ENCODE data around the gene STX8.

Gene STX8

DNA sequence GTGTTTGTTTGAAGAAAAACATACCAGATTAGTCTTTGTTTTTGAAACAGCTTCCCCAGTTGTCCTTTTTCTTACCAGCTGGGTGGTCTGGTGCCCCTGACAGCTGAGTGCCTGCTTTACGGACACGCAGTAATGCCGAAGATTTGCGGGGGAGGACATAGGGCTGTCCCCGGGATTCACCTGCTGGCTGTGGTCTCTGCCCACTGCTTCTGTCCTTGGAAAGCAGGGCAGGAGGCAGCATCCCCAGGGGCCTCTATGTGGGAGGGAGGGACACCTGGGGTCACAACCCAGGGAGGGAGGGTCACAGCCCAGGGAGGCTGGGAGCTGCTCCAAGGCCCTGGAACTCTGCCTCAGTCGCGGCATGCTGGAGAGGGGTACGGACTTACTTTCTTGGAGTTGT, 332.6 kb downstream of the STX8 start:
- TF ChIP-seq, protein P1, sequence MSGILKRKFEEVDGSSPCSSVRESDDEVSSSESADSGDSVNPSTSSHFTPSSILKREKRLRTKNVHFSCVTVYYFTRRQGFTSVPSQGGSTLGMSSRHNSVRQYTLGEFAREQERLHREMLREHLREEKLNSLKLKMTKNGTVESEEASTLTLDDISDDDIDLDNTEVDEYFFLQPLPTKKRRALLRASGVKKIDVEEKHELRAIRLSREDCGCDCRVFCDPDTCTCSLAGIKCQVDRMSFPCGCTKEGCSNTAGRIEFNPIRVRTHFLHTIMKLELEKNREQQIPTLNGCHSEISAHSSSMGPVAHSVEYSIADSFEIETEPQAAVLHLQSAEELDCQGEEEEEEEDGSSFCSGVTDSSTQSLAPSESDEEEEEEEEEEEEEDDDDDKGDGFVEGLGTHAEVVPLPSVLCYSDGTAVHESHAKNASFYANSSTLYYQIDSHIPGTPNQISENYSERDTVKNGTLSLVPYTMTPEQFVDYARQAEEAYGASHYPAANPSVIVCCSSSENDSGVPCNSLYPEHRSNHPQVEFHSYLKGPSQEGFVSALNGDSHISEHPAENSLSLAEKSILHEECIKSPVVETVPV (CRISPR knock-in tag; IDR thresholded peaks at IDR 0.05), result no peak
- no peak for TF ChIP-seq ESRRG (CRISPR knock-in tag; IDR thresholded peaks at IDR 0.05)
- TF ChIP-seq, protein P2, sequence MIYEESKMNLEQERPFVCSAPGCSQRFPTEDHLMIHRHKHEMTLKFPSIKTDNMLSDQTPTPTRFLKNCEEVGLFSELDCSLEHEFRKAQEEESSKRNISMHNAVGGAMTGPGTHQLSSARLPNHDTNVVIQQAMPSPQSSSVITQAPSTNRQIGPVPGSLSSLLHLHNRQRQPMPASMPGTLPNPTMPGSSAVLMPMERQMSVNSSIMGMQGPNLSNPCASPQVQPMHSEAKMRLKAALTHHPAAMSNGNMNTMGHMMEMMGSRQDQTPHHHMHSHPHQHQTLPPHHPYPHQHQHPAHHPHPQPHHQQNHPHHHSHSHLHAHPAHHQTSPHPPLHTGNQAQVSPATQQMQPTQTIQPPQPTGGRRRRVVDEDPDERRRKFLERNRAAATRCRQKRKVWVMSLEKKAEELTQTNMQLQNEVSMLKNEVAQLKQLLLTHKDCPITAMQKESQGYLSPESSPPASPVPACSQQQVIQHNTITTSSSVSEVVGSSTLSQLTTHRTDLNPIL (CRISPR knock-in tag; IDR thresholded peaks at IDR 0.05; ENCODE audit: low read depth), result no peak
- no peak for TF ChIP-seq ISL1 (CRISPR knock-in tag; IDR thresholded peaks at IDR 0.05)
- ATAC-seq, result no peak

- no peak for ATAC-seq
- TF ChIP-seq GLIS3 (CRISPR knock-in tag; IDR thresholded peaks at IDR 0.05) (no peak), RARB (CRISPR knock-in tag; IDR thresholded peaks at IDR 0.05) (no peak), ESRRG (CRISPR knock-in tag; IDR thresholded peaks at IDR 0.05) (no peak), OSR1 (CRISPR knock-in tag; IDR thresholded peaks at IDR 0.05) (no peak), PPARA (CRISPR knock-in tag; IDR thresholded peaks at IDR 0.05; ENCODE audit: borderline replicate concordance) (no peak)
- TF ChIP-seq, protein P1 (CRISPR knock-in tag; IDR thresholded peaks at IDR 0.05), result no peak
Observed at GRCh38 chr17:9242497-9242881, 333.1 kb downstream of the STX8 start.

- TF ChIP-seq RARB (CRISPR knock-in tag; IDR thresholded peaks at IDR 0.05) (no peak), ZFP3 (CRISPR knock-in tag; IDR thresholded peaks at IDR 0.05) (no peak)
- no peak for ATAC-seq
Observed at GRCh38 chr17:9241774-9242496, 333.7 kb downstream of the STX8 start.

DNA sequence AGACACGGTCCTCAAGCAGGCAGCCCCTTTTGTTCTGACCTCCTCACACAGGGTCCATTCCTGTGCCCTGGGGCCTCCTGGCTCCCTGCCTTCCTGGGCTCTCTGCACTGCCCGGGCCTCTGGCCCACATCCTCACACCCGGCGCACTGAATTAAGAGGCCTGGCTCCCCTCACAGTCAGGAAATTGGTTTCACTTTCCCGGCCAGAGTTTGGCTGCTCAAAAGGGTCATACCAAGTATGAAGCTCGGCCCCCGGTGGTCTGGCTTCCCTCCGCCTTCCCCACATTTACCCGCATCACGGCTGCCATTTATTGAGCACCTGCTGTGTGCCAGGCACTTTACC, 334.3 kb downstream of the STX8 start:
- peak; percentile 29 for ATAC-seq
- TF ChIP-seq CSDC2 (CRISPR knock-in tag; IDR thresholded peaks at IDR 0.05) (no peak), ZFP30 (CRISPR knock-in tag; IDR thresholded peaks at IDR 0.05) (no peak), ESRRG (CRISPR knock-in tag; IDR thresholded peaks at IDR 0.05) (no peak), ZNF565 (CRISPR knock-in tag; conservative IDR thresholded peaks at IDR 0.05; ENCODE audit: low read depth) (no peak), SNAI2 (CRISPR knock-in tag; IDR thresholded peaks at IDR 0.05) (no peak), RARB (CRISPR knock-in tag; IDR thresholded peaks at IDR 0.05) (no peak), BACH2 (CRISPR knock-in tag; IDR thresholded peaks at IDR 0.05; ENCODE audit: borderline replicate concordance) (no peak)
- TF ChIP-seq, protein P3, sequence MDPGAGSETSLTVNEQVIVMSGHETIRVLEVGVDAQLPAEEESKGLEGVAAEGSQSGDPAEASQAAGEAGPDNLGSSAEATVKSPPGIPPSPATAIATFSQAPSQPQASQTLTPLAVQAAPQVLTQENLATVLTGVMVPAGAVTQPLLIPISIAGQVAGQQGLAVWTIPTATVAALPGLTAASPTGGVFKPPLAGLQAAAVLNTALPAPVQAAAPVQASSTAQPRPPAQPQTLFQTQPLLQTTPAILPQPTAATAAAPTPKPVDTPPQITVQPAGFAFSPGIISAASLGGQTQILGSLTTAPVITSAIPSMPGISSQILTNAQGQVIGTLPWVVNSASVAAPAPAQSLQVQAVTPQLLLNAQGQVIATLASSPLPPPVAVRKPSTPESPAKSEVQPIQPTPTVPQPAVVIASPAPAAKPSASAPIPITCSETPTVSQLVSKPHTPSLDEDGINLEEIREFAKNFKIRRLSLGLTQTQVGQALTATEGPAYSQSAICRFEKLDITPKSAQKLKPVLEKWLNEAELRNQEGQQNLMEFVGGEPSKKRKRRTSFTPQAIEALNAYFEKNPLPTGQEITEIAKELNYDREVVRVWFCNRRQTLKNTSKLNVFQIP (CRISPR knock-in tag; IDR thresholded peaks at IDR 0.05; ENCODE audit: borderline replicate concordance, low read depth), result no peak
- TF ChIP-seq, protein P4, sequence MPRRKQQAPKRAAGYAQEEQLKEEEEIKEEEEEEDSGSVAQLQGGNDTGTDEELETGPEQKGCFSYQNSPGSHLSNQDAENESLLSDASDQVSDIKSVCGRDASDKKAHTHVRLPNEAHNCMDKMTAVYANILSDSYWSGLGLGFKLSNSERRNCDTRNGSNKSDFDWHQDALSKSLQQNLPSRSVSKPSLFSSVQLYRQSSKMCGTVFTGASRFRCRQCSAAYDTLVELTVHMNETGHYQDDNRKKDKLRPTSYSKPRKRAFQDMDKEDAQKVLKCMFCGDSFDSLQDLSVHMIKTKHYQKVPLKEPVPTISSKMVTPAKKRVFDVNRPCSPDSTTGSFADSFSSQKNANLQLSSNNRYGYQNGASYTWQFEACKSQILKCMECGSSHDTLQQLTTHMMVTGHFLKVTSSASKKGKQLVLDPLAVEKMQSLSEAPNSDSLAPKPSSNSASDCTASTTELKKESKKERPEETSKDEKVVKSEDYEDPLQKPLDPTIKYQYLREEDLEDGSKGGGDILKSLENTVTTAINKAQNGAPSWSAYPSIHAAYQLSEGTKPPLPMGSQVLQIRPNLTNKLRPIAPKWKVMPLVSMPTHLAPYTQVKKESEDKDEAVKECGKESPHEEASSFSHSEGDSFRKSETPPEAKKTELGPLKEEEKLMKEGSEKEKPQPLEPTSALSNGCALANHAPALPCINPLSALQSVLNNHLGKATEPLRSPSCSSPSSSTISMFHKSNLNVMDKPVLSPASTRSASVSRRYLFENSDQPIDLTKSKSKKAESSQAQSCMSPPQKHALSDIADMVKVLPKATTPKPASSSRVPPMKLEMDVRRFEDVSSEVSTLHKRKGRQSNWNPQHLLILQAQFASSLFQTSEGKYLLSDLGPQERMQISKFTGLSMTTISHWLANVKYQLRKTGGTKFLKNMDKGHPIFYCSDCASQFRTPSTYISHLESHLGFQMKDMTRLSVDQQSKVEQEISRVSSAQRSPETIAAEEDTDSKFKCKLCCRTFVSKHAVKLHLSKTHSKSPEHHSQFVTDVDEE (CRISPR knock-in tag; IDR thresholded peaks at IDR 0.05), result no peak
- TF ChIP-seq, protein P2 (CRISPR knock-in tag; IDR thresholded peaks at IDR 0.05; ENCODE audit: low read depth), result no peak
- TF ChIP-seq, protein P1 (CRISPR knock-in tag; IDR thresholded peaks at IDR 0.05), result no peak
